Astrocyte of the spinal cord (primary cell): ENCODE measurements around the gene ORM2.

ENCODE experiments used
- DNase-seq: peaks from one replicate; pipeline ENCODE4 v3.0.0; 2011; ENCODE audit warnings: low read depth, low spot score
- H3K4me3 ChIP-seq: 2 replicates; pipeline ENCODE4 v1.5.1; 2011; ENCODE audit warnings: low read depth, mild to moderate bottlenecking, low read length, moderate library complexity
- in situ Hi-C: cut with HindIII; loops from 2 replicates; pipeline ENCODE4 v1.10.0; 2017; ENCODE audit warnings: low sequenced_read_pairs
- TF ChIP-seq, protein P1 (sequence below): IDR thresholded peaks from 2 replicates; pipeline ENCODE4 v1.5.1; 2012; ENCODE audit warnings: low read depth, mild to moderate bottlenecking, low read length, inconsistent platforms

ORM2 gene

DNA sequence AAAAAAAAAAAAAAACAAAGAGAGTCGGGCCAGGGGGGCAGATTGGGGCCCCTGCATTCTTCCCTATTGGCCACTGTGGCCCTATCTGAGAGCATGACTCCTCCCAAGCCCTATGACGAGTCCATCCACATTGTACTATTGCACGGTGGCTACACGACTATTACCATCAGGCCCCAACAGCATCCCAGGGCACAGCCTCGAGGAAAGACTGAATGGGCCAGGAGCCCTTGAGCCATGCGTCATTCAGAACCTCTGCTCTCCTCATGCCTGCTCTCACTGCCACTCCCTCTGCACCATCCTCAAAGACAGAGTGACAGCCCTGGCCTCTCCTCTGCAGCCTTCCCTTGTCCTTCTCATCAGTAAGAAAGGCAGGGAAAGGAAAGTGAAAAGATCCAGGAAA lies 26.9 kb upstream of the ORM2 start:
- H3K4me3 ChIP-seq = no peak overlapping the region
- no peak for DNase-seq
- in situ Hi-C loops = no loop called here
- TF ChIP-seq, protein P1, sequence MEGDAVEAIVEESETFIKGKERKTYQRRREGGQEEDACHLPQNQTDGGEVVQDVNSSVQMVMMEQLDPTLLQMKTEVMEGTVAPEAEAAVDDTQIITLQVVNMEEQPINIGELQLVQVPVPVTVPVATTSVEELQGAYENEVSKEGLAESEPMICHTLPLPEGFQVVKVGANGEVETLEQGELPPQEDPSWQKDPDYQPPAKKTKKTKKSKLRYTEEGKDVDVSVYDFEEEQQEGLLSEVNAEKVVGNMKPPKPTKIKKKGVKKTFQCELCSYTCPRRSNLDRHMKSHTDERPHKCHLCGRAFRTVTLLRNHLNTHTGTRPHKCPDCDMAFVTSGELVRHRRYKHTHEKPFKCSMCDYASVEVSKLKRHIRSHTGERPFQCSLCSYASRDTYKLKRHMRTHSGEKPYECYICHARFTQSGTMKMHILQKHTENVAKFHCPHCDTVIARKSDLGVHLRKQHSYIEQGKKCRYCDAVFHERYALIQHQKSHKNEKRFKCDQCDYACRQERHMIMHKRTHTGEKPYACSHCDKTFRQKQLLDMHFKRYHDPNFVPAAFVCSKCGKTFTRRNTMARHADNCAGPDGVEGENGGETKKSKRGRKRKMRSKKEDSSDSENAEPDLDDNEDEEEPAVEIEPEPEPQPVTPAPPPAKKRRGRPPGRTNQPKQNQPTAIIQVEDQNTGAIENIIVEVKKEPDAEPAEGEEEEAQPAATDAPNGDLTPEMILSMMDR = no peak

DNA sequence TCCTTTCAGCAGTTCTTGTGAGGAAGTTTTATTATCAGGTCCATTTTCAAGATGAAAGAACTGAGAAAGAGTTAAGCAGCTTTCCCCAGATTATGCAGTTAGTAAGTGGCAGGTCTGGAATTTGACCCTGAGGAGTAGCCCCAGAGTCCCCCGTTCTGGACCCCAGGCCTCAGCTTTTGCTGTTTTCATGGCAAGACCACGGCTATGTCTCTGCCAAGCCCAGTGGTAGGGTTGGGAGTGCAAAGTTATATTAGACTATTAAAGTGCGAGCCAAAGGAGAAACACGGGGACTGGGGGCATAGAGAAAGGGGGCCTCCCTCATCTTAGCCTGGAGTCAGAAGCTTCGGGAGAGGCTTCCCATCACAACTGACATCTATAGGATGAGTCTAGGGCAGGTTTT lies 26.1 kb upstream of the ORM2 start:
- TF ChIP-seq, protein P1 = no peak
- DNase-seq = no peak
- no peak overlapping the region for H3K4me3 ChIP-seq
- in situ Hi-C loops = no loop called here

DNA sequence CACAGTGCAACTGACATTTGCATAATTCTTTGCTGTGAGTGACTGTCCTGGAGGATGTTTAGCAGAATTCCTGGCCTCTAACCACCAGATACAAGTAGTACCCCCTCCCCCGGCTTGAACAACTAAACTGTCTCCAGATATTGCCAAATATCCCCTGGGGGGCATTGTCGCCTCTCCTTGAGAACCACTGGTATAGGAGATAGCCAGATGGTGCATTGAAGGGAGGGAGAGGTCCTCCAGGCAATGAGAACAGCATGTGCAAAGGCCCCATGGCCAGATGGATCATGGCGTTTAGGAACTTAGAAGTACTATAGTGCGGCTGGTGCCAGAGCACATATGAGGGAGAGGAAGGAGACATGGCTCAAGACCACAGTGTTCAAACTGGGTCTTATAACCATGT lies 25.7 kb upstream of the ORM2 start:
- in situ Hi-C loops = no loop called here
- H3K4me3 ChIP-seq = no peak overlapping the region
- TF ChIP-seq, protein P1 = no peak
- no peak for DNase-seq

DNA sequence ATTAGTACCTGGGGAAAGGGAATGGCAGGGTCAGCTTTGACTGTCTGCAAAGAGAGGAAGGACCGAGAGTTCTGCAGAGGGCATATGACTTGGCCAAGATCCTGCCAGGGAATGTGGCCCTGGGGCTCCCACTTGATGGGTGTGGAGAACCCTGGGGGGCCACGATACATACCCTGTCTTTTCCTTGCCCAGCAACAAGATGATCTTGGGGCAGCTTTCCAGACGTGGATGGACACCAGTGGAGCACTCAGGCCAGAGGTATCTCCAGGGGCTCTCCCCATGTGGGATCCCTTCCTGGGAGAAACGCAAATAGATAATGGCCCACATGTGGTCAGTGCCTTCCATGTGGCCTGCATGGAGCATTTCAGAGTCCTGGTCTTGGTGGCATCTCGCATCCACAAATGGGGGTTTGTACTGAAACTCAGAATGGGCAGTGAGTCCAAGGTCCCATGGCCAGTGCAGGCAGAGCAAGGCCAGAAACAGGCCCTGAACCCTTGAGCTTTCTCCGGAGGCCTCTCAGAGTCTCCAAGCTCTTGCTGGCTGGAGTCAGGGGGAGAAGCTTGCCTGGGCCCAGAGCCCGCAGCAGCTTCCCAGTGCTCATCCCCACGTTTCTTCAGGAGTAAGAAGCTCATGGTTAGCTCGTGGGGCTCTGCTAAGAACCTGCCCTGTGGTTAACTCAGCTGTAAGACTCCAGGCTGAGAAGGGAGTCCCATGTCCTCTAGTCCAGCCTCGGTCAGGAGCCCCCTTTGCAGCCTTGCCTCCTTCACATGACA lies 25.1 kb upstream of the ORM2 start:
- no peak overlapping the region for H3K4me3 ChIP-seq
- no peak for DNase-seq
- TF ChIP-seq, protein P1 = no peak
- in situ Hi-C loops = no loop called here

DNA sequence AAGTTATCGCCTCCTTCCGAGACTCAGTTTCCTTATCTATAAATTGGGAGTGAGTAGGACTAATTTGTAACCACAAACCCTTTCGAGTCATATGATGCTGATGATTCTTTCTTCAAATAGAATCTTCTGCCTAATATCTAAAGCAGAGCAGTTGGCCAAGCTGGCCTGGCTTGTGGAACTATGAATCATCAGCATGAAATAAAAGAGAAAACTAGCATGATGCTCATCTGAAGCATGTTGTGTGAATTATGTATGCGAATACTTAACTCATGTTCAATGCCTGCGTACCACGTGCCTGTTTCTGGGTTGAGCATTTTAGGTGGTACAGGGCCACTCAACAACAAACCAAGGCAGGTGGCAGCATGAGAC lies 21.8 kb upstream of the ORM2 start:
- peak; percentile 8 for DNase-seq
- TF ChIP-seq, protein P1 = no peak
- no peak overlapping the region for H3K4me3 ChIP-seq
- in situ Hi-C loops = no loop called here

DNA sequence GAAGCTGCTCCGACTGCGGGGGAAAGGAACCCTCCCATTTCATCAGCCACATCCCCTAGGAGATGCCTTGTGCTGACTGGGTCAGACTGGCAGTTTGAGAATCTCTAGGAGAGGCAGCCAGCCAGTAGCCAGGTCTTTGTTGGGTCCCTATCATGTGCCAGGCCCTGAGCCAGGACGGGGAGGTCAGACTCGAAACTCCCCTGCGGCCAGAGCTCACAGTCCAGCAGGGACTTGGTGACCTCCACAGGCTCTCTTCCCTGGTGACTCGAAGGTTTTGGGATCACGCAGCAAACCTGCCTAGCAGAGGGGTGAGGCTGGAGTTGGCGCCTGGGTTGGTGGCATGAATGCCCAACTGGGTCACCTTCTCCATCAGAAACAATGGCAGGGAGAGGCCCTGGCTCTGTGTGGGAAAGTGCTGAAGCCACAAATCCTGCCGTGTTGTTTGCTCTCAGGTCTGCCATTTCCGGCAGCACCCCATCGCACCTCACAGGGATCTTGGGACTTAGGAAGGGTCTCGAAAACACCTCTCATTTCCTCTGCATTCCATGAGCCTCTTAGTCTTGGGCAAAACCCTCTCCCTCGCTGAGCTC lies 21.2 kb upstream of the ORM2 start:
- no peak overlapping the region for H3K4me3 ChIP-seq
- TF ChIP-seq, protein P1 = no peak
- in situ Hi-C loops = no loop called here
- no peak for DNase-seq
